ENCODE results near the gene MED13L.

- no peak for TF ChIP-seq CTCF (IDR thresholded peaks at IDR 0.05)
- TF ChIP-seq POLR2A (IDR thresholded peaks at IDR 0.05) = no peak
Measured at GRCh38 chr12:115998794-115999478, 278.6 kb downstream of the MED13L start.

Data from testis (tissue), 2 donors.